Measurements from ENCODE around the gene POLD3.

Gene POLD3

GRCh38 chr11:74691755-74692154 lies 99.4 kb downstream of the POLD3 start:
- no peak for DNase-seq (ENCODE audit: low read depth)
